SKM-1 treated with dmso at 0.1 percent for 144 hours (cell line): Measurements from ENCODE around the gene UBTF.

Experiments used
- DNase-seq: peaks from one replicate; lab custom pipeline; 2025; ENCODE audit not compliant: unreplicated experiment; lab: John Stamatoyannopoulos, UW

UBTF gene, protein sequence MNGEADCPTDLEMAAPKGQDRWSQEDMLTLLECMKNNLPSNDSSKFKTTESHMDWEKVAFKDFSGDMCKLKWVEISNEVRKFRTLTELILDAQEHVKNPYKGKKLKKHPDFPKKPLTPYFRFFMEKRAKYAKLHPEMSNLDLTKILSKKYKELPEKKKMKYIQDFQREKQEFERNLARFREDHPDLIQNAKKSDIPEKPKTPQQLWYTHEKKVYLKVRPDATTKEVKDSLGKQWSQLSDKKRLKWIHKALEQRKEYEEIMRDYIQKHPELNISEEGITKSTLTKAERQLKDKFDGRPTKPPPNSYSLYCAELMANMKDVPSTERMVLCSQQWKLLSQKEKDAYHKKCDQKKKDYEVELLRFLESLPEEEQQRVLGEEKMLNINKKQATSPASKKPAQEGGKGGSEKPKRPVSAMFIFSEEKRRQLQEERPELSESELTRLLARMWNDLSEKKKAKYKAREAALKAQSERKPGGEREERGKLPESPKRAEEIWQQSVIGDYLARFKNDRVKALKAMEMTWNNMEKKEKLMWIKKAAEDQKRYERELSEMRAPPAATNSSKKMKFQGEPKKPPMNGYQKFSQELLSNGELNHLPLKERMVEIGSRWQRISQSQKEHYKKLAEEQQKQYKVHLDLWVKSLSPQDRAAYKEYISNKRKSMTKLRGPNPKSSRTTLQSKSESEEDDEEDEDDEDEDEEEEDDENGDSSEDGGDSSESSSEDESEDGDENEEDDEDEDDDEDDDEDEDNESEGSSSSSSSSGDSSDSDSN

DNA sequence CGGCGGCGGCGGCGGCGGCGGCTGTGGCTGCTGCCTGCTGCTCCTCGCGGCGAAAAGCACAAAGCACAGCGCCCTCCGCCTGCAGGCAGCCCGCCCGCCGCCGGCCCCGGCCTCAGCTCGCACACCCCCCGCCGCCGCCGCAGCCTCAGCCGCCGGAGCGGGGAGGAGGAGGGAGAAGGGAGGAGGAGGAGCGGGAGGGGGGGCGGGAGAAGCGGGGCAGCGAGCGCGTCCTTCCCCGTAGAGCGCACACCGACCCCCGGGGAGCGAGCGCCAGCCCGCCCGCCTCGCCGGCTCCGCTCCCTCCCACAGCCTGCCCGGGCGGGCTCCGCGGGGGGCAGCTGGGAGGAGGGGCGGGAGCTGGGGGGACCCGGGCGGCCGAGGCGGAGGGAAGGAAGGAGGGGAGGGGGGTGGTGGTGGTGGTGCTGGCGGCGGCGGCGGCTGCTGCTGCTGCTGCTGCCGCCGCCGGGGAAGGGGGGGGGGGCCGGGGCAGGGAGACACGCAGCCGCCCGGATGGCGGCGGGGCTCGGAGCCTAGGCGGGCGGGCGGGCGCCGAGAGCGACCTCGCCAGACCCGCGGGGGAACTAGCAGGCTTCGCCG is at the start of gene UBTF:
Gene UBTF (minus strand): TSS at position 60 of the 597 bp plus-strand sequence. CDS start 1,446 bp downstream, outside the sequence.
- peak; percentile 27 for DNase-seq

DNA sequence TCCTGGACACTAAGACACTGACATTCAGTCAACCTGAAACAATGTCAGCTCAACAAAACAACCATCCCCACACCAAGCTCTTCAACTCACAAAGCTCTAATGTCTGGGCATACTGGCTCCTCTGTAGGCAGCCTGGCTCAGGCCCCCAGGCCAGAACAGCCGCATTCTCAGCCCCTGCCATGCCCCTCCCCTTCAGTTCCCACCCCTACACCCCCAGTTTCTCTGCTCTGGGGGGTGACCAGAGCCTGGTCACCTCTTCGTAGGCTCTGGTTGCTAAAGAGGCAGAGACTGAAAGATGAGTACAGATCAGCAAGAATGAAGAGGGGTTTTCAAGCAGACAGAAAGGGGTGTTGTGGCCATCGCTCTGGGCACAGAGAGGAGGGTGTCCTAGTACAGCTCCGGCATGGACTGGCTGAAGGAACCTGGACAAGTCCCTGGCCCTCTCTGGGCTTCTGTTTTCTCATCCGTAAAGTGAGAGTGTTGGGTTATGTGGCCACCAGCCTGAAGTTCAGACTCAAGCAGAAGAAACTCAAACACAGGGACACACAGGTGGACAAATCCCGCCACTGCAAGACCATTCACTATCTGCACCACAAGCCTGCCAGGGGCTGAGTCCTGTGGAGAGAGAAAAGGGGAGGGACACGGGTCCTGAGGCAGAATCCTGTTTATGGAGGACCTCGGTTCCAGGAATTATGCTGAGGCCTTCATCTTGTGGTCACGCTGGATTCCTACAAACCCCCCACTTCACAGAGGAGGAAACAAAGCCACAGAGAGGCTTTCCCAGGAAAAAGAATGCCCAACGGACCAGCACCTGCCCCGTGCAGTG is 49.4 kb upstream of the UBTF start:
- no peak for DNase-seq

DNA sequence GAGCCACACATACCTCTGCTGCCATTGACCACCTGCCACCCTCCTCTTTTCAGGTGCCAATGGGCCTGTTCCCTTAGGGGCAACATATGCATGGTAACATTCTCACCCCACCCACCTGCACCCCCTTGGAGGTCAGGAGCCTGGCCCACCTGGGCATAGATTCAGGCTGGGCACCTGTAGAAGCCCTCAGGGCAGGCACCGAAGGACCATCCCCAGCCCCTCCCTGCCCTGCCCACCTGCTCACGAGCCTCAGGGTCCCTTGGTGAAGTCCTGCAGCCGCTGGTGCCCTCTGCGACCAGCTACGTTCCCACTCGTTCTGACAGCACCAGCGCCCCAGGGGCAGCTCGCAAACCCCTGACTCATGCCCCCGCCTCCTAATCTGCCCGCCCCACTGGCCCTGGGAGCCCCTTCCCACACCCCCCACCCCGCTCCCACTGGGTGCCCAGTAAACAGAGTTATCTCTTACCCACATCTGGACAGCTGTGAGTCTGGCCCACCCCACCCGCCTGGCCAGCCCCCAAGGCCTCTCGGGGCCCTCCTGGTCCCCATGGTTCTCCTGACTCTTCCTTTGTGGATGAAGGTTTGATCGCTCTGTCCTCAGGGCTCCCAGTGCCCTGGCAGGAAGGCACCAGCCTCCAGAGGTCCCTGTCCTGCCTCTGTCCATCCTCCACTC is 48.5 kb upstream of the UBTF start, which contains the start of gene SLC4A1:
Gene SLC4A1 (minus strand): TSS at position 318 of the 673 bp plus-strand sequence. CDS start 5,269 bp downstream, outside the sequence.
- no peak for DNase-seq

DNA sequence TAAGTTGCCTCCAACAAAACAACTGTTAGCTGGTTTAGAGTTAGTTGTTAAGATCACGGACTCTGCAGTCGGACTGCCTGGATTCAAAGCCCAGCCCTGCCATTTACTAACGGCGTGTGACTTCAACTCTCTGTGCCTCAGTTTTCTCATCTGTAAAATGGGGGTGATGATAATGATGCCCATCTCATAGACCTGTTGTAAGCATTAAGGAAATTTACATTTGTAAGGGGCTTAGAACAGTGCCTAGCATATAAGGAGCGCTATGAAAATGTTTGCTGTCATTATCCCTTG is 47.6 kb upstream of the UBTF start:
- DNase-seq, result no peak

DNA sequence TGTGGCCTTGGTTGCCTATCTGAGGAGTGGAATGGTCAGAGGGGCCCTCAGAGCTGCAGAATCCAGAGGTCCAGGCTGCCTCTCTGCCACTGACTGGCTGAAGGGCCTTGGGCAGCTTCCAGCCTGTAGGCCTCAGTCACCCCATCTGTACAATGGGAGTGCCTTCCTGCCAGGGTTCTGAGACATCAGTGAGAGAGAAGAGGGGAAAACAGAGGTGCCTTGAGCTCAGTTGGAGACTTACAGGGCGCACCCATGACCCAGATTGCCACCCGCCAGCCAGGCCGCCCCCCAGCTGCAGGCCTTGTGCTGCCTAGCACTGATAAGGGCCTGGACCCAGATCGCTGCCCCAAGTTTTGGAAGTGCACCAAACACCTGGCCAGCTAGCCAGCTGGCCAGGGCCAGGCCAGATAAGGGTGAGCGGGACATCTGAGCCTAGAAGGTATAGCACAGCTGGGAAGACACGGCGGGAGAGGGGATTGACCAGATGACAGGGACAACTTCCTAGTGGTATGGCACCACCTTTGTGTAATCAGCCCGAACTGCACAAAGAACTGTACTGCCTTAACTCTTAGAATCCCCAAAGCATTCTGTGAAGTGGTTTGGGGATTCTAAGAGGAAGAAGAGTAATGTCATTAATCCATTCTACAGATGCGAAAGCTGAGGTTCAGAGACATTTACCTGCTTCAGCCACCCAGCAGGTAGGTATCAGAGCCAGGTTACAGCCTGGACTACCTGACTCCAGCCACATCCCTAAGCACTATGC is 47.1 kb upstream of the UBTF start:
- DNase-seq, result no peak

DNA sequence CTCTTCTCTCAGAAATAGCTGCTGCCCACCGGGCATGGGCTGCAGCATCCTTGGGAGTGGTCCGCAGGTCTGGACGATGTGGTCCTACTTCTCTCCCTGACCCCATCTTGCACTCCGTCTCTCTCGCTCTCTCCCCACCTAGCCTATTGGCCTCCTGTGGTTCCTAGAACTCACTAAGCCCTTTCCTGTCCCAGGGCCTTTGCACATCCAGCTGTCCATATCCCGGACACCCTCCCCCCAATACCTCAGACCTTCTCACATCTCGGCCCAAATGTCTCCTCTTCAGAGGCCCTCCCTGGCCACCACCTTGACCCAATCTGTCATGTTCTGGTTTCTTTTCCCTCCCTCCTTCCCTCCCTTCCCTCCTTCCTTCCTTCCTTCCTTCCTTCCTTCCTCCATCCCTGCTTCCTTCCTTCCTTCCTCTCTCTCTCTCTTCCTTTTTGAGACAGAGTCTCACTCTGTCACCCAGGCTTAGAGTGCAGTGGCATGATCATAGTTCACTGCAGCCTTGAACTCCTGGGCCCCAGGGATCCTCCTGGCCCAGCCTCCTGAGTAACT is 43.9 kb upstream of the UBTF start:
- no peak for DNase-seq

DNA sequence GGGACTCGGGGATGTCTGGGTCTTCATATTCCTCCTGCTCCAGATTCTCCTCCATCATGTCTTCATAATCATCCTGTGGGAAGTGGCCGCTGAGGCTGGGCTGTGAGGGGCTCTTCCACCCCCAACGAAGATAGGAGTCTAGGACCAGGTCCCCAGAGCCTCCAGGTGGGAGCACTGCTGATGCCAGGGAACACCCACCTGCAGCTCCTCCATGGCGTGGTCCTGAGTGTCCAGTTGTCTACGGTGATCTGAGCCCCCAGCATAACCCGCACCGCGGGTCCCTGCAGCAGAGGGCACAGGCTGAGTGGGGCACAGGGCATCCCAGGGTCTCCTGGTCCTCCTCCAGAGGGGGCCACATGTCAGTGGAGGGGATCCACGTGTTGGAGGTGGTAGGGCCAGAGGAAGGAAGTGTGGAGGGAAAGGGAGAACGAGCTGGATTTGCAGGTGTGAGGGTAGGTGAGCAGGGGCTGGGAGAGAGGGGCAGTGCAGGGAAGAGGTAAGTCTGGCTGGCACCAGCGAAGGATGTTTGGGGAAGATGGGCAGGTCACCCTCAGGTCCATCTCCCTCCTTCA is 43.3 kb upstream of the UBTF start:
- DNase-seq, result no peak

DNA sequence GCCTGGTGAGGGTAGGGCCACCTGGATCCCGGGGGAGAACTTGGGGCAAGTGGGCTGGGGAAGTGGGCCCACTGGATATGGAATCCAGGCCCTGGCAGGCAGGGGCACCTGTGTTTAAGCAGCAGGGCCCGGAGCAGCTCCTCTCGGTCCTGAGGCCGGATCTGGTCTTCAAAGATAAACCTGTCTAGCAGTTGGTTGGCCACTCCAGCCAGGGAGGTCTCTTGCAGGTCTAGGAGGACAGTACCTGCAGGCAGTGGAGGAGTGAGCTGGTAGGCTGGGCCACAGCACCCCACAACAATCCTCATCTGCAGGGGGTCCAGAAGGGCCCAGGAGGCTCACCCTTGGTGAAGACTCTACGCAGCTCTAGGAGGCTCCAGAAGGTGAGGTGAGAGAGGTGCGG is 40.8 kb upstream of the UBTF start:
- no peak for DNase-seq

DNA sequence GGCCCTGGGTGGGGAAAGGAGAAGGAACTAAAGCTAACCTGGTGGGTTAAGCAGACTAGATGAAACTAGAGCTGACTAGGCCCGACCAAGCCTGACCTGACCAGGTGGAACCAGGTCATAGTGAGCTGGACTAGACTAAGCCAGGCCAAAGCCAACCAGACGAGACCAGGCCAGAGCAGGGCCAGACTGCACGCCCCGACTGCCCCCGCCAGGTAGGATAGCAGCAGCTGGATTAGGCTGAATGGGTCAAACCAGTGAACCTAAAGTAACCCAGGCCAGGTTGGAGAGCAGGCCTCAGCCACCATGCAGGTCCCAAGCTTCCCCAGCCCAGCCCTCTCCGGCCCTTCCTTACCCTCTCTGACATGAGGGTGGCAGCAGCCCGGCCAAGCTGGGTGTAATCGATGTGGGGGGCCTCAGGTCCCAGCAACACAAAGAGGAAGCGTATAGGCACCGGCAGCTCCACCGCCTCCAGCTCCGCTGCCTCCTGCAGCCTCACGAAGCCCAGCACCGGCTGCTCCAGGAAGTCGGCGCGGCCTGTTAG is 39.4 kb upstream of the UBTF start:
- DNase-seq, result no peak

DNA sequence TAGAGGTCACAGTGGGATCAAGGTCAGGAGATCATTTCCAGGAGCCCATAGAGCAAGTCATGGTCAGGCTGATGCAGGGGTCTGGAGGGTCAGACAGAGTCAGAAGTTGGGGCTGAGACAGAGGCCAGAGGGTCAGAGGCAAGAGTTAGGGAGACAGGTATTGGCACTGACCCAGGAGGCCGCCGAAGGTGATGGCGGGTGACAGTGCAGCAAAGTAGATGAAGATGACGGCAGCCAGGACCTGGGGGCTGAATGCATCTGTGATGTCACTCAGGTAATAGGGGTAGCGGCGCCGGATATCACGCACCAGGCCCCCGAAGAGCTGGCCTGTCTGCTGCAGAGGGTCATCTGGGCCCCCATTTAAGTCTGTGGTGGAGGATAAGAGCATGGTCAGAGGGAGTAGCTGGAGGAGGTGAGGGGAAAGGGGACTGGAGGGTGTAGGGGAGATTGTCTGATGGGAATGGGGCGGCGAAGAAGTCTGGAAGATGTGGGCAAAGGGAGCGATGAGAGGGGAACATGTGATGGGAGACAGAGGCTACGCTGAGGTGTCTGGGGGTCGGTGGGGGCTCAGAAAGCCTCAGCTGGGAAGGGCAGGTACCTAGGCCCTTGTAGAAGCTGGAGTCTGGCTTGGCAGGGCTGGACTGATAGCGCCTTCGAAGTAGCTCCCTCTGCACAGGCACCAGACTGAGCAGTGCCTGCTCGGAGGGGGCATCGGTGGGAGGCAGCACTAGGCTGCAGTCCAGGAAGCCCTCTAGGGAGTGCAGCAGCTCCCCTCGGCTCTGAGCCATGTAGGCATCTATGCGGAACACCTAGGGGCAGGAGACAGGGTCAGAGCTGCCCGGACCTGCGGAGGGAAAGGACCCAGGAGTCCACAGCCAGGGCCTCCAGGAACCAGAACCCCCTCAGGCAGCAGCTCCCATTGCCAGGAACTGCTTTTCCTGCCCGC is 38.6 kb upstream of the UBTF start:
- no peak for DNase-seq

DNA sequence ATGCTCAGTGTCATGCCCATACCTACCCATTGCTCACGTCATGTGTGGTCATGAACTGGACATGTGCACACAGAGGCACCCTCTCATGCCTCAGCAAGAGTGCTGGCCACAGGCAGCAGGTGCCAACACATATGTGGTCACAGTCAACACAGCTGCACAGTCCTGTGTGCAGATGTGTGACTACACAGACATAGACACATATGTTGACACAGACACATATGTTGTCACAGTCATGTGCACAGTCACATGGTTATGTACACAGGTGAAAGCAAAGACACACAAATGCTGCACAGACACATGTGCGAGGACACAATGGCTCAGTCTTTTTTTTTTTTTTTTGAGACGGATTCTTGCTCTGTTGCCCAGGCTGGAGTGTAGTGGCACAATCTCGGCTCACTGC is 37.2 kb upstream of the UBTF start:
- DNase-seq, result no peak

DNA sequence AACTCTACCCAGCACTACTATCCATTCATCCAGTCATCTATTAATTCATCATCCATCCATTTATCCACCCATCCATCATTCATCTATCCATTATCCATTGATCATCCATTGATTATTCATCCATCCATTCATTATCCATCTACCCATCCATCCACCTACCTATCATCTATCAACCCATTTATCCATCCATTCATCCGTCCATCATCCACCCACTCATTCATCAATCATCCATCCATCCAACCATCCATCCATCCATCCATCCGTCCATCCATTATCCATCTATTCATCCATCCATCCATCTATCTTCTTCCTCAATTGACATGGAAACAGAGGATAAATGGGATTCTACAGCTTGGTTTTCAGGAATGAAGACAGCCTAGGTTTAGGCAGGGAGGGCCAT is 36.4 kb upstream of the UBTF start:
- DNase-seq, result no peak

DNA sequence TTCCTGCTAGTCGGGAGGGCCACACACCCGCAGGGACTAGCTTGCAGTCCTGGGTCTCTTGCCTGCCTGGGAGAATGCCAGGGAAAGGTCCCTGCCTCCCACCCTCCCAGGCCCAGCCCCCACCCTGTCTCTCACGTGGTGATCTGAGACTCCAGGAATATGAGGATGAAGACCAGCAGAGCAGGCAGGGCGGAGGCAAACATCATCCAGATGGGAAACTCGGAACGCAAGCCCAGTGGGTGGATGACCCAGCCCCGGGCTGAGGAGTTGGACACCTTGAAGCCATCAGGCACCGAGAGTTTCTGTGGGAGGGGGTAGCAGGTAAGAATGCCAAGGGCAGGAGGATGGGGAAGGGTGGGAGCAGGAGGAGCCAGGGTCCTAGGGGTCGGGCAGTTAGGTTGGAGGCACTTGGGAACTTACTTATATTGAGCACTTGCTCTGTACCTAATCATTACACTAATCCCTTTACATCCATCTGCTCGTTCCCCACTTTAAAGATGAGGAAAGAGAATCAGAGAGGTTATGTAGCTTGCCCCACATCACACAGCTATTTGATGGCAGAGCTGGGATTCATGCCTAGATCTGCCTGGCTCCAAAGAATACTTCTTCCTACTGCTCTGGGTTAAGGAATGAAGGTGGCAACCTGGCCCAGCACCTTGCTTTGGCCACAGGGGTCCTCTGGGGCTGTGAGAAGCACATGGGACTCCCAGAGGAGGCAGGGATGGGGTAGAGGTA is 35.1 kb upstream of the UBTF start:
- DNase-seq, result no peak

DNA sequence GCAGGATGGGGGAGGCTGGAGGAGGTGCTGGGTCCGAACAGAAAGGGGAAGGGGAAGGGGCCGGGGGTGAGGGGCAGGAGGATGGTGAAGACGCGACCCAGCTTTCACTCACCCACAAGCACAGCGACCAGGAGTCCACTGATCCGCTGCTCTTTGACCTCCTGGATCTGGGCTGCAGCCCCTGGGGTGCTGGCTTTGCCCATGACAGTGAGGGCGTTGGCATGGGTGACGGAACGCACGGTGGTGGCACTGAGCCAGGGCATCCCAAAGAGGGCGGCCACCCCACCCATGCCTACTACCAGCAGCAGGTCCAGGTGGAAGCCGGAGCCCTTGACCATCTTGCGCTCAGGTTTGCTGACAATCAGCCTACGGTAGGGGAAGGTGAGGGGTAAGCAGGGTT is 33.5 kb upstream of the UBTF start:
- DNase-seq, result no peak

DNA sequence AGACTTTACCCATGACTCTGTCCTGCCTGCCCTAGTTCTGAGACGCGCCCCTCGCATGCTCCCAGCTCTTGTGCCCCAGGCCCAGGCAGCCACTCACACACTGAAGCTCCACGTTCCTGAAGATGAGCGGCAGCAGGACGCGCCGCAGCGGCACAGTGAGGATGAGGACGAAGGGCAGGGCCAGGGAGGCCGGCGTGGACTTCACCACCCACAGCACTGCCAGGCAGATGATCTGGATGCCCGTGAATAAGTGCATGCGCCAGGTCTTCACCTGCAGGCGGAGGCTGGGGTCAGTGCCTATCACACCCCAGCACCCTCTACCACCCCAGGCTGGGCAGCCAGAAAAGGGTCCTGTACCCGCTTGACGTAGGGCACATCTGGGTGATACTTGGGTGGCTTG is 31.6 kb upstream of the UBTF start:
- DNase-seq, result no peak

DNA sequence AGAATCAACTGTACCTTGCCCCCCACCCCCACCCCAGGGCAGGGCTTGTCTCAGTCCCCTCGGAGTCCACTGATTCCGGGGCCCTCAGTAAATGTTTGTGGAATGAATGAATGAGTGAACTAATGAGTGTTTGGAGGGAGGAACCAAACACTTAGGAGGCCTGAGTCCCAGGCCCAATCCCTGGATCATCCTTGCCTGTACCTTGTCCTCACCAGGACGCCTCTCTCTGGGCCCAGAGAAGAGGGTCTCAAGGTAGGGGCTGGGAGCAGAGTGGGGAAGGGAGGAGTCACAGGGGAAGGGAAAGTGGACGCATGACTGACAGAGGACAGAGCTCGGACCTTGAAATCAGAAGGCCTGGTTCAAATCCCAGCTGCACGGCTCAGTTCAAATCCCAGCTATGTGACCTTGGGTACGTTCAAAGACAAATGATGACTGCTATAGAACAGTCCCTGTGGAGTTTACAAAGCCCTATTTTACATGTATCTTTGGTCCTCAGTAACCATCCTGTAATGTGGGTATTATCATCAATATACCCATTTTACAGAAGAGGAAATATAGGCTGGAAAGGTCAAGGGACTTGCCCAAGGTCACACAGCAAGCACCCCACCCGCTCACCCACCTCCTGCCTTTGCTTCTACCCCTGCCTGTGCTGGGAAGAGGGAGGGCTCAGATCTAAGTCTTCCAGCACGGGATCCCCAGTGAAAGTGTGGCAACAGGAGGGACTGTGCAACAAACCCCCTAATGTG is 30.2 kb upstream of the UBTF start:
- no peak for DNase-seq
